Measurements from ENCODE around the gene SLCO2A1.

The SLCO2A1 gene

GRCh38 chr3:133925960-133926735 lies 103.6 kb downstream of the SLCO2A1 start:
- TF ChIP-seq CTCF (IDR thresholded peaks at IDR 0.05): no peak

- TF ChIP-seq CTCF (IDR thresholded peaks at IDR 0.05): no peak
These were observed 105.7 kb downstream of the SLCO2A1 start for GRCh38 chr3:133924041-133924440.

- no peak for TF ChIP-seq CTCF (IDR thresholded peaks at IDR 0.05)
These were observed 108.1 kb downstream of the SLCO2A1 start for GRCh38 chr3:133921592-133921991.

- TF ChIP-seq CTCF (IDR thresholded peaks at IDR 0.05): no peak
These were observed 112.6 kb downstream of the SLCO2A1 start for GRCh38 chr3:133917144-133917543.

- no peak for TF ChIP-seq CTCF (IDR thresholded peaks at IDR 0.05)
These were observed 113.8 kb downstream of the SLCO2A1 start for GRCh38 chr3:133915685-133916658.

- TF ChIP-seq CTCF (IDR thresholded peaks at IDR 0.05): no peak
These were observed 114.7 kb downstream of the SLCO2A1 start for GRCh38 chr3:133914839-133915600.

- TF ChIP-seq CTCF (IDR thresholded peaks at IDR 0.05): peak; percentile 40
These were observed 119.3 kb downstream of the SLCO2A1 start for GRCh38 chr3:133910422-133910821.
